Stimulated activated CD4-positive, alpha-beta T cell treated with anti-CD3 and anti-CD28 coated beads, Interleukin-4, amount 100 ng/mL, for 48 hours (primary cell): ENCODE measurements around the gene MYRF.

ENCODE experiments used
- DNase-seq, 2 donors: peaks; one replicate each; pipeline ENCODE4 v3.0.0-alpha.2; 2020; ENCODE audit warnings: low read depth in 2 of 2

MYRF gene

DNA sequence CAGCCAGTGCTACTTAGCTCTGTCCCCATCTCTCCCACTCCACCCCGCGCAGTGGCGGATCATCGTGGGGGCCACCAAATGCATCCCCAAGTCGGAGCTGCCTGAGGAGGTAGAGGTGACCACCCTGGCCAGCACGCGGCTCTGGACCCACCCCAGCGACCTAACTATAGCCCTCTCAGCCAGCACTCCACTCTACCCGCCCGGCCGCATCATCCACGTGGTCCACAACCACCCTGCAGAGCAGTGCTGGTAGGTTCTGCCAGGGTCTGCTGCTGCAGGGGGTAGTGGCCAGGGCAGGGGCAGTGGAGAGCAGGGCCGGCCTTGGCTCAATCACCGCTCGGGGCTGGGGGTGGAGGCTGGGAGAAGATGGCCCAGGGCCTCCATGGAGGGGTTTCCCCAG is 13.0 kb upstream of the MYRF start:
- DNase-seq = no peak

DNA sequence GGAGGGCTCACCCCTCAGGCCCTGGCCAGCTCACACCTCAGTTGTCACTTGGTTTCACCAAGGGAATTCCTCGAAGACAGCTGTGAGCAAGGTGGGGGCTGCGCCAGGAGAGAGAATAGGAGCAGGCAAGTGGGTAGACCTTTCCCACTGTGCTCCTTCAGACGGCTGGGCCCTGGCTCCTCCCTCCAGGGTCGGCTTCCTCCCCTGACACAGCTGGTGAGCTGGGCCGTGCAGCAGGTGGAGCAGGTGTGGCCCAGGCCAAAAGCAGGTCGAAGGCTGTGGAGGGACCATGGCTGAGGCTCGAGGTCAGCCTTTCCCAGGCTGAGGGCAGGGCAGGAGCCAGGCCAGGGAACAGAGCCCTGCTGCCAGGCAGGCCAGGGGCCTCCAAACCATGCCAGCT is 12.5 kb upstream of the MYRF start:
- DNase-seq = no peak

DNA sequence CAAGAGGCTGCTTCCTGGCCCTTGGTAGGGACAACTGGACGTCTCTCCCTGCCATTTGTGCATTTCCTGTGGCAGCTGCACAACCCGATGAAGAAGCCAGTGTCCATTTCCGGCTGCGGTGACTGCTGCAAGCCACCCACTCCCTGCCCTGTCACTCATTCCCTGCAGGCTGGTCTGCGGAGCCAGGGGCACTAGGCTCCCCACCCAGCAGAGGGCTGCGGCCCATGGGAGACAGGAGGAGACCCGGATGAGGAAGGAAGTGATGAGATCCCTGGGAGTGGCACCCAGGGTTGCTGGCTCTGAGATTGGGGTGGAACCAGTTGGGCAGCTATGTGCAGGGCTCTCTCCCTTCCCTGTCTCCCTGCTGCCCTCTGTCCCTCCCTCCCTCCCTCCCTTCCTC is 10.0 kb upstream of the MYRF start:
- DNase-seq = no peak

DNA sequence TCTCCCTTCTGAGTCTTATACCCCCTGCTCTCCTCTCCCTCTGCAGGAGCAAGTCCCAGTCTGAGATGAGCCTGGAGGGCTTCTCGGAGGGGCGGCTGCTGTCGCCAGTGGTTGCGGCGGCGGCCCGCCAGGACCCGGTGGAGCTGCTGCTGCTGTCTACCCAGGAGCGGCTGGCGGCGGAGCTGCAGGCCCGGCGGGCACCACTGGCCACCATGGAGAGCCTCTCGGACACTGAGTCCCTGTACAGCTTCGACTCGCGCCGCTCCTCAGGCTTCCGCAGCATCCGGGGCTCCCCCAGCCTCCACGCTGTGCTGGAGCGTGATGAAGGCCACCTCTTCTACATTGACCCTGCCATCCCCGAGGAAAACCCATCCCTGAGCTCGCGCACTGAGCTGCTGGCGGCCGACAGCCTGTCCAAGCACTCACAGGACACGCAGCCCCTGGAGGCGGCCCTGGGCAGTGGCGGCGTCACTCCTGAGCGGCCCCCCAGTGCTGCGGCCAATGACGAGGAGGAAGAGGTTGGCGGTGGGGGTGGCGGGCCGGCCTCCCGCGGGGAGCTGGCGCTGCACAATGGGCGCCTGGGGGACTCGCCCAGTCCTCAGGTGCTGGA is 8.8 kb upstream of the MYRF start:
- no peak for DNase-seq

DNA sequence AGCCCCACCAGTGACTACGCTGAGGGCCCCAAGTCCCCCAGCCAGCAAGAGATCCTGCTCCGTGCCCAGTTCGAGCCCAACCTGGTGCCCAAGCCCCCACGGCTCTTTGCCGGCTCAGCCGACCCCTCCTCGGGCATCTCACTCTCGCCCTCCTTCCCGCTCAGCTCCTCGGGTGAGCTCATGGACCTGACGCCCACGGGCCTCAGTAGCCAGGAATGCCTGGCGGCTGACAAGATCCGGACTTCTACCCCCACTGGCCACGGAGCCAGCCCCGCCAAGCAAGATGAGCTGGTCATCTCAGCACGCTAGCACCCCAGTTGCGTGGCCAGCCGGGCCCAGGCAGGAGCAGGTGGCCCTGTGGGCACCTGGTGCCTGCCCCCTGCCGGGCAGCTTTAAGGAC is 8.3 kb upstream of the MYRF start:
- DNase-seq = no peak

DNA sequence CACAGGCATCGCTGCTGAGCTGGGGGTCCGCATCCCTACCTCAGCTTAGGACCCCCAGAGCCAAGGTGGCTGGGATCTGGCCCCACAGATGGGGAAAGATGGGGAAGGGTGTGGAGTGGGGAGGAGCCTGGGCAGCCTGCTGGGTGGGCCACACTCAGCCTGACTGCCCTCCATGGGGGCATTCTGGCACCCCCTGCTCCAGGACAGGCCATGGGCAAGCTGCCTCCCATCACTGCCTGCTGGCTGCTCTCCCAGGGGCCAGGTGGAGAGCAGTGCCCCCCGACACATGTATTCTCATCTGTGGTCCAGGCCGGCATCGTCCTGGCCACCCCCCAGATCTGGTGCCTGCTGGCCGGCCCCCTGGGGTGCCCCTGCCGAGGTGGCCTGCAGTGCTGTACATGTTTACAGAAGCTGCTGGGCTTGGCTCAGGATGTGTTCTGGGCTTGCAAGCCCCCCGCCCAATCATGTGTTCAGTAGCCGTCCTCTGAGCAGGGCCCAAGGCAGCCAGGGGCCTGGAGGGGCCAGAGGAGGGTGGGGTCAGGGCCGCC is 7.8 kb upstream of the MYRF start:
- DNase-seq = no peak

DNA sequence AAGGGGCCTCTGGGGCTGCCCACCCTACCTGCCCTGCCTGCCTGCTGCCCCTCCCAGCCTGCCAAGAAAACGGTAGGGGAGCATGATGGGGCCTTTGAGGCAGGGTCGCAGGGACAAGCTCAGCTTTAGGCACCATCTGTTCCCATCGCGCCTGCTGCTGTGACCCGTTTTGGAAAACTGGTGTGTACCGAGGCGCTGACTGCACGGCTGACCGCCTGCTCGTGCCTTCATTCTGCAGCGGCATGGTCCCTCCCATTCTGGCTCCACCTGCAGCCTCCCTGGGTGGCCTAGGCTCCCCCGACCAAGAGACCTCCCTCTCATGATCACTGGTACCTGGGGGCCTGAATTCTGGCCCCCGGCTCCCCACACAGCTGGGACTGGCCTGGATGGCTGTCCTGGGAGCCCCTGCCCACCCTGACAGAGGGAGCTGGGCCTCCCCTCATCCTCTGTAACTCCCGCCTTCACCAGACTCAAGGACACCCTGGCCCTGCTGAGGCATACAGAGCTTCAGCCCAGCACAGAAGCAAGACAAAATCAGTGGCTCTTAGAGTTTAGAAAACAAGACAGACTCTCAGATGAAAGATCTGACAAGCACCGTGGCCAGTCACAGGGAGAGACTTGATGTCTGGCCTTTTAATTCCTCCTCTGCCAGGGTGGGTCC is 6.5 kb upstream of the MYRF start:
- no peak for DNase-seq

DNA sequence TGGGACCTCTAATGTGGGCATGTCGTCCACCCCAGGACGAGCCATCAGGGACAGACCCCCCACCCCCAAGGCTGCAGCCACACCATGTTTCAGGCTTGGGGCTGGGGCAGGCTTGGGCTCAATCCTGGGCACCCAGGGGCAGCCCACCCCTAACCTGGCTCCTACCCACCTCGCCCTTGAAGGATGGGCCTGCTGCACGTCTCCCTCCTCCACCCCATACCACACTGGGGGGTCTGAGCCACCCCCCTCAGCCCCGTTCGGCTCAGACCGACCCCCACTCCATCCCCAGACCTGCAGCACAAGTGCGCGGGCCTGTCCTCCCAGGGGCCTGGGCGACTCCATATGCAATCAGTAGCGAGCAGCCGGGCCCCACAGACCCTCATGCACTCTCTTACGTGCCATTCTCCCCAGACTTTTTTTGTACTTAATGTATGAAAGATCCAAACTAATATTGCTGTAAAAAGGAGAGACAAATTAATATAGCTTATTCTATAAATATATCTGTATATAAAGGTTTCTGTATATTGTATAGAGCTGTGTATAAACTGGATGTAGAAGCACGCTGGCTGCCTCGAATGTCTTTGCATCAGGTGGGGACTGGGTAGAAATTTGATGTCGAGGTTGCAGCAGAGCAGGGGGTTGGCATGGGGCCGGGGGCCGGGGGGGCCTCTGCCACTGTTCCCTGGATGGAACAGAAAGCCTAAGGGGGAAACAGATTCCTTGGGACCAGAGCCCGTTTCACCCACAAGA is 5.8 kb upstream of the MYRF start:
- DNase-seq = no peak

DNA sequence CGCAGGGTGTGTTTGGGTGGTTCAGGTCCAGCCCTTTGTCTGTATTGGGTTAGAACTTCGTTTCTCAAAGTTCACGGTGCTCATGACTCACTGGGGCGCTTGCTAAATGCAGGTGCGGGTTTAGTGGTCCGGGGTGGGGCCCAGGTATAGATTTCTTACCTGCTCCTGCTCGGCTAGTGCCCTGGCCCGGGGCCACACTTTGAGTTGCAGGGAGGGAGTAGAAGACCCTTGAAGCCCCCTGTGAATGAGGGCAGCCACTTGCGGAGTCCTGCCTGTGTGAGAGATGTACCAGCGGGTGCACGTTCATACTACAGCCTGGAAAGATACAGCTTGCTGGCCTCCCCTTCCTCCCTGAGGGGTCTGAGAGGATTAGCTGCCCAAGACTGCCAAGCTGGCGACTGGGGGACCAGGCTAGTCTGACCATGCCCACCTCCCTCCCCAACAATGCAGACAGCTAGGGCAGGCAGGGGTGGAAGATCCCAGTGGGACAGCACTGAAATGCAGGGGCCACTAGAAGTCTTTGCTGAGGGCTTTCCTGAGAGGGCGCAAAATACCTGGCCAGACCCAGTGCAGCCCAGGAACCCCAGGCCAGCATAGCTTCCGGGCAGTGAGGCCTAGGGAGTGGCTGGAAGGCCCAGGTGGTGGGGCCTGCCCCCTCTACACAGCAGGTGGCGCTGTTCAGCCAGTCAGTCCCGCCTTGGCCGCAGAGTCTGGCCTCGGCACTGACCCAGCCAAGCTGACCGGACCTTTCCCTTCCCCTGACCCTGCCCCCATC is 5.1 kb upstream of the MYRF start:
- DNase-seq = peak in 1 of 2 donors; percentile 46

DNA sequence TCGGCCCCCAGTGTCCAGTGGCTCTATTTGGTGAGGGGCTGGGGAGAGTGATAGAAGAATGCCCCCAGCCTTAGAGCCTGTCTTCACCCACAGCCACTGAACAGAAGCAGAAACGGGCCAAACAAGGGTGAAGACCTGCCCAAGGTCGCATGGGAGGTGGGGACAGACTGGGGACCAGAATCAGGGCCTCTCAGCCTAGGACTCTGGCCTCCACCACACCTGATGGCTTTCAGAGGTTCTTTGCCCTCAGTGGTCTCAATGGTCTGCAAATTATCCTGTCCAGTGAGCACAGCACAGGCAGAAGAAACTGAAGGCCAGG is 4.5 kb upstream of the MYRF start:
- no peak for DNase-seq

DNA sequence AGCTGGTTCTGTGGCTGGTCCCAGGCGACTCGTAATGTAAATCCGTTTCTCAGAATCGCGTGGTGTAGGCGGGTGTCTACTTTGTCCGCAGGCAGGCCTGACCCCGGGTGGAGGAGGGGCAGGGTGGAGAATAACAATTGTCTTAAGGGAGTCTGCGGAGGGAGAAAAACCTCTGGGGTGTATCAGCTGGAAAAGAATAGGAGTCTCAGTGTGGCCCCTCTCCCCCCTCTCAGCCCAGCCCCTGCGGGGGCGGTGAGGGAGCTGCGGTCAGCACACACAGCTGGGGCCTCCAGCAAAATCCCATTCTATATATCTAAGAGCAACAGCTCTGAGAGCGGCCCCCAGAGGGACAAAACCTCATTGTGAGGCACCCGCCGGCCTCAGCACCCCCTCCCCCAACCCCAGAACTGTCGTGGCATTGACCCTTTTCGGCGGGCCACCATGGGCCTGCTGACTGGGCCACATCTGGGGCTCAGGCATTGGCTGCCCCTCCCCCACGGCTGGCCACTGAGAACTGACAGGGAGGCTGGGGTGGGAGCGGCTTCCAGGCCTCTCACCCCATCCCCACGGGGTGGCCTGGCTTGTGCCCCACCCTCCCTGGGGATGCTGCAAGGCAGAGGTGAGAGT is 2.7 kb upstream of the MYRF start:
- DNase-seq = no peak

DNA sequence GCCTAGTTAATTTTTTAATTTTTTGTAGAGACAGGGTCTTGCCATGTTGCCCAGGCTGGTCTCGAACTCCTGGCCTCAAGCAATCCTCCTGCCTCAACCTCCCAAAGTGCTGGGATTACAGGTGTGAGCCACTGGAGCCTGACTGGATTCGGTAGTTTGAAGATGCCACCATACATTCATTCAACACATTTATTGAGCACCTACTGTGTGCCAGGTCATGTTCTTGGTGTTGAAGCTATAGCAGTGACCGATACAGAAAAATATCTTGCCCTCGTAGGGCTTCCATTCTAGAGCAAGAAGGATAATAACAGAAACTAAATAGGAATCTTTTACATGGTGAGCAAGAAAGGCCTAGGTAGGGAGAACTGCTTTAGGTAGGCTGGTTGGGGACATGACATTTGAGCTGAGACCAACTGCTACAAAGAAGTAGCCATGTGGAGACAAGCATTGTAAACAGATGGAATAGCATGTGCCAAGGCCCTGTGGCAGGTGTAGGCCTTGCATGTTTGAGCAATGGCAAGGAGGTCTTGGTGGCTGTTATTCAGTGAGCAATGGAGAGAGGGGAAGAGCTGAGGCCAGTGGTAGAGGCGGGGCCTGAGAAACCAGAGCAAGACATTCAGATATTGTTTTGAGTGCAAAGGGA is 1.7 kb upstream of the MYRF start:
- no peak for DNase-seq

DNA sequence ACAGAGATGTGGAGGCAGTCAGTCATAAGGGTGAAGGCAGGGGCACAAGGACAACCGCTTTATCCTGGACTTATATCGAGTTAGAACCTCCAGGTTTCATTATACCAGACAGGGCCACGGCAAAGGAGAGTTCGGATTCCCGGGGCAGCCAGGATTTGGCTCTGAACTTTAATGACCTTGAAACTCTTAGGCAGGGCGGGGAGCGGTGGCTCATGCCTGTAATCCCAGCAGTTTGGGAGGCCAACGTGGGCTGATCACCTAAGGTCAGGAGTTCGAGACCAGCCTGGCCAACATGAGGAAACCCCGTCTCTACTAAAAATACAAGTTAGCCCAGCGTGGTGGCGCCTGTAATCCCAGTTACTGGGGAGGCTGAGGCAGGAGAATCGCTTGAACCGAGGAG is 1.1 kb upstream of the MYRF start:
- no peak for DNase-seq

DNA sequence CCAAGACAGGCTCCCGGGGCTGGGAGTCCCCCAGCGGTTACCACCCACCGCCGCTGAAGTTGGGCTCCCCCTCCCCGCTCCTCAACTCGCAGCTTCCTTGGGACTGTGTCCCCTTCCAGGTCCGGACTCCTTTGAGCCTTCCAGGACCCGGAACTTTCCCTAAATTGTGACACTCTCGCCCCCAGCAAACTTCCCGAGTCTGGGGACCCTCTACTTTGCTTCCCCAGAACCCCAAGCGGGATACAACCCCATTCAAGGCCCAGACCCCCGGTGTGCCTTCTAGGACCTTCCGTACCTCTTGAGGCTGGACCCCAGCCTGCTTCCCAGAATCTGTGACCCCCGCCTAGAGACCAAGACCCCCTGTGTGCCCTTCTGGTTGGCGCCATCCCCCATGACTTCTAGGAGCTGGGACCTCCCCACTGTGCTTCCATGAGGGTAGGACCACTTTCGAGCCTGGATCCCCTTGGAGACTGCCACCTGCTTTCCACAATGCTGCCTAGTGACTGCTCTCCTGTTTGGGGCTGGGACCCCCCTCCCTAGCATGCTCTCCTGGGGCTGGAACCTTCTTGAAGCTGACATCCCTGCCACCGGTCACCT is 587 bp downstream of the MYRF start:
- no peak for DNase-seq

DNA sequence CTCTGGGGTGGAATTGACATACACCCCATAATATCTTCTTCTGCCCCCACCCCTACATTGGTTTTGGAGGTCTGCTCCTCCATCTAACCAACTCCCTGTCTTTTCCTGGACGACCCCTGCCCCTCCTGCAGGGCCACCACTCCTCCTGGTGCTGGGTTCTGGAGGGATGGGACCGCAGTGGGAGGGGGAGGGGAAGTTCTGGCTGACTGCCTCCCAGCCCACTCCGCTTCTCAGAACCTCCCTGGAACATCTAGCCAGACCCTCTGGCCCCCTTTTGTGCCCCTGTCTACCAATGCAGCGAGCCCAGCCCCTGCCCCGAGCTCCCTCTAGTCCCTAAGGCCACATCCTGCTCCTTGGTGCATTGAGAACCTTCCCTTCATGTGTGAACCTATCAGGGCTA is 1.2 kb downstream of the MYRF start:
- no peak for DNase-seq

DNA sequence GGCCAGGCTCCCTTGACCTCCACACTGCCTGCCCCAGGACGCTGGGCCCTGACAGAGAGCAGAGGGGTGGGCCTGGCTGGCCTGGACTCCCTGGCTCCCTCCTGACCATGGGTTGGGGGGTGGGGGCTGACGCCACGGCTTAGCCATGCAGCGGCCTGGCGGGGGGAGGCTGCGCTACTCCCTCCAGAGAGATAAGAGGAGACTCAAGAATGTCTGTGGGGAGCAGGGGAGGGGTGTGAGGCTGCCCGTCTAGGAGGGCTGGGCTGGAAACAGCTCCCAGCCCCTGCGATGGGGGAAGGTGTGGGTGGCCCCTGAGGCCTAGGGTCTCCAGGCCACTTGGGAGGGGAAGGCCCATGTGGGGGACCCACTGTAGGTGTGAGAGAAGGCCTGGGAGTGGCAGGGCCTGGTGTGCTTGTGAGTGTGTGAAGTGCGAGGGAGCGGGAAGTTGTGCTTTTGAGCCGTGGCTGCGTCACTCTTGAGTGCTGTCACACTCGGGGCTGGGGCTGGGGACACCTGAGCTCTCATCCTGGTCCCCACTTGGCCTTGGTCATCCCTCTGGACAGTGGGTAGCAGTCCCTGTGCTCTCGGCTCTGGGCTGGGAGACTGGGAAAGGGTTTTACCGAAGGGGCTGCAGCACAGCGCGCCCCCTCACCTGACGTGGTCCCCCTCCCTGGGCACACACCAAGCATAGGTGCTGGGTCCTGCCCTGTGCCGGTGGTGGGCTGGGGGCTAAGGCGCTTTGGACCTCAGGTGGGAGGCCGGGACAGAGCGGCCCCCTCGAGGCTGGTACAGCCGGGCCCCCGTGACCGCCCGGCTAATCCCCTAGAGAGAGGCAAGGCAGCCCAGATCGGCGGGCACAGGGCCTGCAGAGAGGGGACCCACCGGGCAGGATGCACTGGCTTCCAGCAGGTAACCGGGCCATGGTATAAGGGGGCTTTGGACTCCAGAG is 2.4 kb downstream of the MYRF start:
- no peak for DNase-seq

DNA sequence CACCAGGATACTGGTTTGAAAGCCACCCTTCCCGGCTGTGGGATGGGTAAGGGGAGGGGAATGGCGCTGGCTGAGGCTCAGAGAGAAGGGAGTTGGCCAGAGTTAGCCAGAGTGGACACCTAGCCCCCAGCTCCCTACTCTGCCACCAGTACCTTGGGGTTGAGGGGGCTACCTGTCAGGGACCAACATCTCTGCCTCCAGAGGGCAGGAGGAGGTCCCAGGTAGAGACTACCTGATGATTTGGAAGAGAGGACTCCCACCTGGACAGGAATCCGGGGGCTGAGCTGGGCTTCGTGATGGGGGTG is 3.7 kb downstream of the MYRF start:
- no peak for DNase-seq

DNA sequence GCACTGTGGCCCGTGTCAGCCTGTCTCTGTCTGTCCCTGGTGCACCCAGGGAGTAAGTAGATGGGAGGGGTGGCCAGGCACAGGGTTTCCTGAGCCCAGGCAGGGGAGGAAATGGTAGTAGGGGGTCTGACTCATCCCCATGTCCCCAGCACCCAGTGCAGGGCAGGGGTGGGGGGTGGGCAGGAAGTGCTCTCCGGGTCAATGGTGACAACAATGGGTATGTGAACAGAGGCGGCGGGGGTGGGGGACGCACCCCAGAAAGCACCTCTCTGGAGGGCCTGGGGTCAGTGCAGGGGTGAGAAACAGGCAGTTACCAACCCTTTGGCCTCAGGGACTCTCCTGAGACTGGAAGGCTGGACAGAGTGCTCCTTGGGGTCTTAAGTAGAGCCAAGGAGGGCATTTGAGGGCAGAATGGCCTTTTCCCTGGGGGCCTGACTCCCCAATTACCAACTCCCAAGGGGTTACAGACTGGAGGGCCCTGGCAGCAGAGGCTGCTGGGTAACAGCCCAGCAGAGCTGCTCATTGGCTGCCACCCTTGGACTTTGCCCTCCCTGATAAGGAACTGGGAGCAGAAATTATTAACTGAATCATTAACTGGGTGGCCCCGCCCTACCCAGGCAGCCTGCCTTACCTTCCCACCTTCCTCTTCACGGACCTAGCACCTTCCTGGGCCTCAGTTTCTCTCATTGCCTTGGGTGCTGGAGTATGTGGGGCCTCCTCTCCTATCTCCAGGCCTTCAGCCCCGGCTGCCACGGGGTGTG is 4.2 kb downstream of the MYRF start:
- no peak for DNase-seq

DNA sequence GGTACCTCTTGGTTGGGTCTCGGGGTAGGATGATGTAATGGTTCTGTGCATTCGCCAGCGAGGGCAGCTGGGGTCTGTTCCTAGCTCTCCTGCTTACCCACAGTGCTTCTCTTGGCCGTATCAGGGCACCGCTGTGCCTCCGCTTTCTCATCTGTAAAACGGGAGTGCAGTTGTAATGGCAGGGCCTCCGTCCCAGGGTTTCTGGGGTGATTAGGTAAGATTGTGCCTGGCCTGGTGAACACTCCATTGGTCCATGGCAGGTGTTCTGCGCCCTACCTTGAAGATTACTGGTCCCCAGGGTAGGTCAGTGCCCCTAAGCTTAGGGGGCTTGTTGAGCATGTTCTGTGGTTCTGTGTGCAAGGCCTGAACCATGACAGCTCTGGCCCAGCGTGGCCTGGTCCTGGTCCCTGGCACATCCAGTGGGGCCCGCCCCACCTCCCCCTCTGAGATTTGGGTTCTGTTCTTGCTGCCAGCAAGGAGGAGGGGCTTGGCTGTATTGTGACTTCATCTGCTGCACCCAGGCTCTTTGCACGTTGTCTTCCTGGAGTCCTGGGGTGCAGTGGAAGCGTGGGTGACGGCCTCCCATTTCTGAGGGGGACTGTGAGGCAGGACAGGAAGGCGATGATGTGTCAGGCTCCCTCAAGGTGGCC is 4.9 kb downstream of the MYRF start:
- DNase-seq = no peak
